Right lobe of liver (tissue), 6 donors: ENCODE results near the gene UNC93B1. TPM values are rescaled to one million over a fixed set of nuclear protein-coding genes. Genes with fewer than 3 reads are reported as not detected.
A peak's percentile ranks its signal among the peaks of the same experiment; 100 is the strongest.

Source experiments
- ATAC-seq, 4 donors: fragments of 200-7000 bp; cut with Tn5 transposase; one replicate each; pipeline ENCODE4 v1.9.1; 2020; ENCODE audit warnings: mild to moderate bottlenecking in 4 of 4, moderate library complexity in 4 of 4
- DNase-seq, 3 donors: peaks; one replicate each; pipeline ENCODE4 v3.0.0-alpha.2; 2020
- H3K27ac ChIP-seq, 3 donors: fragments of 200-600 bp; one replicate each; pipeline ENCODE4 v1.8.0; 2022
- H3K27me3 ChIP-seq, 2 donors: fragments of 200-600 bp; one replicate each; pipeline ENCODE4 v1.8.0; 2022
- H3K36me3 ChIP-seq, 4 donors: fragments of 200-600 bp; sonication (generic) in 1 of 4; one replicate each; pipeline versions ENCODE4 v1.5.1 to v1.8.0; 2017 to 2022; ENCODE audit warnings: control low read depth in 1 of 4
- H3K4me1 ChIP-seq, 4 donors: fragments of 200-600 bp; sonication (generic) in 1 of 4; one replicate each; pipeline versions ENCODE4 v1.5.1 to v1.8.0; 2017 to 2022; ENCODE audit warnings: control low read depth in 1 of 4
- H3K4me3 ChIP-seq, 3 donors: fragments of 200-600 bp; one replicate each; pipeline ENCODE4 v1.8.0; 2022
- H3K9me3 ChIP-seq, 4 donors: fragments of 200-600 bp; sonication (generic) in 1 of 4; one replicate each; pipeline versions ENCODE4 v1.5.1 to v1.8.0; 2017 to 2022; ENCODE audit warnings: control low read depth in 1 of 4
- CTCF ChIP-seq, 4 donors: fragments of 200-600 bp in 3 of 4; fragments of 450-650 bp in 1 of 4; IDR thresholded peaks; one replicate each; pipeline versions ENCODE4 v1.5.1 to v1.8.0; 2016 to 2022; ENCODE audit warnings: antibody characterized with exemption in 4 of 4, mild to moderate bottlenecking in 2 of 4
- POLR2A ChIP-seq: fragments of 450-650 bp; IDR thresholded peaks from one replicate; pipeline ENCODE4 v1.6.1; 2017; ENCODE audit warnings: antibody characterized with exemption, mild to moderate bottlenecking
- WGBS: methylation state at CpG from one replicate; pipeline ENCODE4 v1.1.6; 2018; ENCODE audit warnings: low coverage, low lambda C conversion rate; ENCODE audit not compliant: insufficient coverage; ENCODE audit errors: missing lambda C conversion rate; 5-methylcytosine and 5-hydroxymethylcytosine counted together
- intact Hi-C, 2 donors: fragments of 100-400 bp; cut with DNase I; formaldehyde crosslinking; loops; one replicate each; pipeline versions ENCODE4 v1.11.2 to v1.14.1; 2022
- long read RNA-seq: library from polyadenylated mRNA; unstranded; transcript quantifications from one replicate; pipeline ENCODE4 v2.0.0, GENCODE V29; 2019
- total RNA-seq, 6 experiments: library from RNA; depleted of rRNA in 2 of 6; stranded (reverse); fragments of >200 nt in 2 of 6; fragmentation: NEBNext Ultra II Directional in 3 of 6; extraction: Animal tissue kit (Norgen Biotek cat#: 25700) in 3 of 6; gene quantifications; one replicate each; pipeline versions ENCODE4 v1.1.0 to v1.2.4, GENCODE V29; 2016 to 2023
- donor health status: DM: no; HTN: yes; CAD: no.
- donor health status: DM: no; HTN: no; CAD: no.
- donor health status: DM: no; HTN: no; CAD: no.
- donor health status: DM: no; HTN: yes; CAD: no.
- donor health status: DM: no; HTN: yes; CAD: no.

Gene UNC93B1
- total RNA-seq: 10 to 100 TPM; 13.3 to 21.4 (median 17.9) TPM
- long read RNA-seq, partial matches to known transcripts: 2 of 2 reads
- long read RNA-seq, other reads (novel, unspliced or antisense): 0 of 2 reads

- Histone ChIP-seq H3K27me3 (no peaks in the 10 kb centered on the region), H3K4me1 (peaks cover 0 to 4% (median under 1%) of the 10 kb centered on the region in 4 donors), H3K27ac (peak within 1 kb of the TSS; percentile 47 to 77 (median 70)), H3K9me3 (no peaks in the 10 kb centered on the region), H3K4me3 (peak within 1 kb of the TSS; percentile 57 to 80 (median 62)), H3K36me3 (no peaks in the 10 kb centered on the region)
- TF ChIP-seq POLR2A (peak; percentile 73), CTCF (IDR thresholded peaks at IDR 0.05) (no peak)
- DNase-seq (peak; percentile 93 to 95 (median 94)), ATAC-seq (peak; percentile 88 to 90 (median 88))
- 24% methylated on average over 6 of the region's 64 CpGs for WGBS
- intact Hi-C loops: no loop called here
Observed at GRCh38 chr11:68003846-68004550, at the start of gene UNC93B1. Gene UNC93B1, minus strand, starts transcription at chr11:68004097. Its CDS starts 54 bp downstream, at chr11:68004043.

- Histone ChIP-seq H3K4me3 (no peak overlapping the region), H3K4me1 (peaks cover 0 to 1% (median 0%) of the 10 kb centered on the region in 4 donors), H3K36me3 (peaks cover 0 to 15% (median 5%) of the 10 kb centered on the region in 4 donors), H3K27ac (no peak overlapping the region), H3K27me3 (no peaks in the 10 kb centered on the region), H3K9me3 (no peaks in the 10 kb centered on the region)
- DNase-seq (no peak), ATAC-seq (peak; percentile 9 to 19 (median 11))
- 95% methylated on average over 3 of the region's 9 CpGs for WGBS
- intact Hi-C loops: no loop called here
- no peak for TF ChIP-seq CTCF (IDR thresholded peaks at IDR 0.05)
- no peak for TF ChIP-seq POLR2A
Observed at GRCh38 chr11:68053117-68053516, 49.2 kb upstream of the UNC93B1 start.

GRCh38 chr11:68052137-68052873 is 48.4 kb upstream of the UNC93B1 start:
- no peak overlapping the region for H3K4me3 ChIP-seq
- WGBS: 87% methylated on average over 11 of the region's 15 CpGs
- intact Hi-C loops: no loop called here
- no peak overlapping the region for H3K27ac ChIP-seq
- no peaks in the 10 kb centered on the region for H3K4me1 ChIP-seq
- no peaks in the 10 kb centered on the region for H3K9me3 ChIP-seq
- peaks cover 0 to 9% (median 5%) of the 10 kb centered on the region in 4 donors for H3K36me3 ChIP-seq
- ATAC-seq: peak in 1 of 4 donors; percentile 2
- TF ChIP-seq CTCF (IDR thresholded peaks at IDR 0.05): no peak
- no peak for TF ChIP-seq POLR2A
- H3K27me3 ChIP-seq: no peaks in the 10 kb centered on the region
- no peak for DNase-seq

- H3K9me3 ChIP-seq: no peaks in the 10 kb centered on the region
- intact Hi-C loops: no loop called here
- no peaks in the 10 kb centered on the region for H3K4me1 ChIP-seq
- ATAC-seq: peak in 1 of 4 donors; percentile 19
- no peaks in the 10 kb centered on the region for H3K27me3 ChIP-seq
- peaks cover 0 to 9% (median 5%) of the 10 kb centered on the region in 4 donors for H3K36me3 ChIP-seq
- no peak overlapping the region for H3K27ac ChIP-seq
- 86% methylated on average over 6 of the region's 14 CpGs for WGBS
- H3K4me3 ChIP-seq: no peak overlapping the region
- no peak for DNase-seq
- TF ChIP-seq POLR2A (no peak), CTCF (IDR thresholded peaks at IDR 0.05) (no peak)
Observed at GRCh38 chr11:68051191-68052136, 47.6 kb upstream of the UNC93B1 start.
